DMS114 treated with DMSO at 0.1 percent for 48 hours (cell line): ENCODE measurements around the gene ITGBL1.

Source experiments
- DNase-seq: peaks from one replicate; lab custom pipeline; 2025; ENCODE audit not compliant: unreplicated experiment; lab: John Stamatoyannopoulos, UW

The ITGBL1 gene

DNA sequence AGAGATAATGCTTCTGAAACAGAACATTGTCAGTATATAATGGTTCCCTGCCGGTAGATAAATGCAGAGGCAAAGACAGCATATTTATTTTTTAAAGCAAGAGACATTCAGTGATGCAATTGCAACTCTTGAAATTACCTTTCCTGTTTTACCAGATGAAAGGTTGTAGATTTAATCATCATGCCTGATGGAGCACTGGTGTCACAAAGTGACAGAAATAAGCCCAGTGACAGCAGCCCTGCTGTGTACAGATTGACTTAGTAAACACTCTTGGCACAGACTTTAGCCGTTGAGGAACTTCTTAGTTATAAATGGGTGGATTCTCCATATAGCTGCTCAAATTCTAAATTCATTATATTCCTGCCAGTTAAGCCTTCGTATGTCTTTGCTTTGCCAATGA lies 172.5 kb downstream of the ITGBL1 start:
- DNase-seq = no peak

DNA sequence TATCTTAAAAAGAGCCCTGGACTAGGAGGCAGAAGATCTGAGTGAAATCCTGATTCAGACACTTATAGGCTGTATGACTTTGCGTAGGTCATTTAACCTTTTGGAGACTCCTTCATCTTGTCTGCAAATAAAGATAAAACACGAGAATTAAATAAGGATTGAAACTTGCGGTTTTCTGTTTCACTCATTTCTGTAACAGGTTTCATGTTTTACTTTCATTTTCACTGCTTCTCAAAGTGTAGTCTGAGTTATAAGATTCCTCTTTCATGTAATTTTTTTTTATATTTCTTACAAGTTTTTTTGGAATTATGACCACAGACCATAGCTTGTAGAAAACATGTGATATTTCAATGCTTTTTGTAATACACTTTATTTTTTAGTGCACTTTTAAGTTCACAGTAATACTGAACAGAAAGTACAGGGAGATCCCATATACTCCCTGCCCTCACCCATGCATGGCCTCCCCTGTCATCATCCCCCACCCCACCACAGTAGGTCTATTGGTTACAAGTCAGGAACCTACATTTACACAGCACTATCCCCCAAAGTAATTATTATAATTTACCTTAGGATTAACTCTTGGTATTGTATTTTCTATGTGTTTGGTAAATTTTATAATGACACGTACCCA lies 174.6 kb downstream of the ITGBL1 start:
- DNase-seq = no peak

DNA sequence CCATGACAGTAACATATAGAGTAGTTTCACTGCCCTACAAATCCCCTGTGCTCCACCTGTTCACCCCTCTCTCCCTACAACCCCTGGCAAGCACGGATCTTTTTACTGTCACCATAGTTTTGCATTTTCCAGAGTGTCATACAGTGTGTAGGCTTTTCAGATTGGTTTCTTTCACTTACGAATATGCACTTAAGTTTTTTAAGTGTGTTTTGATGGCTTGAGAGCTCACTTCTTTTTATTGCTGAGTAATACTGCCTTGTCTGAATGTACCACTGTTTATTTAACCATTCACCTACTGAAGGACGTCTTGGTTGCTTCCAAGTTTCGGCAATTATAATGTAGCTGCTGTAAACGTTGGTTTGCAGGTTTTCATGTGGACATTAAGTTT lies 175.1 kb downstream of the ITGBL1 start:
- no peak for DNase-seq

DNA sequence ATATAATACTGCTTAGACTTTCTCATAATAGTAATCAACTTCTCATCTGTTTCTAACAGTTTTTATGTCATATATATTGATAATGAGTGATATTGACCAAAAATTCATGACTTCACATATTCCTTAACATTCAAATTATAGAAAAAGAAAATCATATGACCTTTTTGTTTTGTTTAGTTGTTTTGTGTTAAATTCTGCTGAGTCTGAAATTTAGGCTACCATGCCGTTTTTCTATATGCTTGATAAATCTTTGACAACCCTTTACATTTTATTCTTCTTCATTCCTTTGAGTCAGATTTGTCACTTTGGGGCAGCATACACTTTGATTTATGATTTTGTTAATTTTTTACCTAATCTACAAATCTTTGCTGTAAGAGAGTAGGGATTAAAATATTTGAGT lies 176.4 kb downstream of the ITGBL1 start:
- no peak for DNase-seq

DNA sequence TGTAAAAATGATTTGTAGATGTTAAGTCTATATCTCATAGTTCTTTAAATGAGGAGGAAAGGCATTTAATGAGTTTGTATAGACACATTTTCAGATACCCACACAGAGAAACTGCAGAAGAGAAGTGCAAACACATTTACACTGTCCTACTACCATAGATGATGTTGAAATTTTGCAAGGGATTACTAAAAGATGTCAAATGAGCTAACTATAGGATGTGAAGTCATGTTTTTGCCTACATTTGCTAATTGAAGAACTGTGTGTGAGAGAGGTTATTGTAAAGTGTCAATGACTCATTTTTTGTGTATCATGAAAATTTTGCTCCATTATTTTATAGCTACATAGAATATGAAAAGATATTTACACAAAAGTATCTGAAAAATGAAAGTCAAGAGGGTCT lies 178.9 kb downstream of the ITGBL1 start:
- DNase-seq = no peak

DNA sequence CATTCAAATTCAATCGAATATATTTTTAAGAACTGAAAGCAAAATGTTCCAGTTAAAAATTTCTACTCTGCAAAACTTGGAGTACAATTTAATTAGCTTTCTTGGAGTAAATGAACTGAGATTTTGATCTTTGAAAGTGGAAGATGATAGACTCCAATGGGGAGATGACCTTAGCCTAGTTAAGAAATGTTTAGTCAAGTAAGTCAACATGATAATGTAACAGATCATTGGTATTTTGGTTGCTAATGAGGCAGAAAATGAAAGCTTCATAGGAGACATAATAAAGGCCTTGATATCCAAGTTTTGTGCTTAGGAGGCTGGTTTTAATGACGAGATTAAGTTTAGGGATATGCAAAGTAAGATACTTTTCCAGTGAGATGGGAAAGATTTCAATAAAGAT lies 181.7 kb downstream of the ITGBL1 start:
- no peak for DNase-seq

DNA sequence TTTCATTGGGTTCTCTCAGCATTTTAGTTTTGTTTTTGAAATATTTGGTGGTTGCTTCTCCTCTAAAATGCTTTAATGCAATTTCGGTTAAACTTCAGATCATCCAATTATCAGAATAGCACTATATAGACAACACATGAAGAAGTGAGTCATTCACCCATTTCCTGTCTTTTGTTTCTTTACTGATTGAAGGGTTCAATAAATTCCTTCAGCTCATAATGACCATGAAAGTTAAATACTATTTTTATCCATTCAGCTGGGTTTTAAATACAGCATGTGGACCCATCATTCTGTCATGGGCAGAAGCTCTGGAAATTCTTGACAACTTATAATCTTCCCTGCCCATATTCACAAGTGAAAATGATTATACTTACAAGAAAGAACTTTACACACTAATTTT lies 187.2 kb downstream of the ITGBL1 start:
- no peak for DNase-seq

DNA sequence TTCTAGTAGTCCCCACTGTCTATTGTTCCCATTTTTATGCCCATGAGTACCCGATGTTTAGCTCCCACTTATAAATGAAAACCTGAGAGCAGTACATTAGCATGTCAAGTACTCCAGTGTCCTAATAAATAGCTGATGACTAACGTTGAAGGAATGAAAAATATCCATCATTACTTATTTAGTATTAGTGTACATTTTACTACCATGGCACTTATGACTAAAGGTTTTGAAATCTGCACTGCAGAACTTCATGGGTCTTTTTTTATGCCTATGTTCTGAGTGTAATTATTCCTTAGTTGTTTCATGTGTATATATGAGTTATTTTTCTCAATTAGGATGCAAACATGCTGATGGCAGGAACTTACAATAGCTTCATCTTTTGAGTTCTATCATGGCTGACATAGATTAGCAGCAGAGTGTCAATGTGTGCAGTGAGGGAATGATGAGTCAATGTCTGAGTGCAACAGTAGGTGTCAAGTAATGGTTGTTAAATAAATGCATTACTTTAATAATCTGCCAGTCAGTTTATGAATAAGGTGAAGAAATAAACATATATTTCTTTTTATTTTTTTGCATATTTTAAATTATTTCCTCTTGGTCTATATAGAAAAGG lies 188.4 kb downstream of the ITGBL1 start:
- DNase-seq = no peak

DNA sequence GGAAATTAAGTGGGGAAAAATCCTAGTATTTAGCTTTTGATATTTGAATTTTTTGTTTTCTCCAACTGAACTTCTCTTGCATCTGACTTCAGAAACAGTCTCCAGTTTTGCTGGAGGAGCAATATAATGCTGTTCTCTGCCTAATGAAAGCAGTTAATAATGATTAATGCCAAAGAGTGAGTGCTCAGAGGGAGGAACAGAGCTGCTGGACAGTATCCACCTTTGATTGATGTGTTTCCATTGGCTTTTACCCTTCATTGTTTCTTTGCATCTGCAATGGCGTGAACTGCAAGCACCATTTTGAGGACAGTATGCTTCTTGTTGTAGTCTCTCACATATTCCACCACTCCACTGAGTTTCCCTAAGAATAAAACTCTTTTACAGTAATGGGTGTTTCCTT lies 193.4 kb downstream of the ITGBL1 start:
- DNase-seq = no peak

DNA sequence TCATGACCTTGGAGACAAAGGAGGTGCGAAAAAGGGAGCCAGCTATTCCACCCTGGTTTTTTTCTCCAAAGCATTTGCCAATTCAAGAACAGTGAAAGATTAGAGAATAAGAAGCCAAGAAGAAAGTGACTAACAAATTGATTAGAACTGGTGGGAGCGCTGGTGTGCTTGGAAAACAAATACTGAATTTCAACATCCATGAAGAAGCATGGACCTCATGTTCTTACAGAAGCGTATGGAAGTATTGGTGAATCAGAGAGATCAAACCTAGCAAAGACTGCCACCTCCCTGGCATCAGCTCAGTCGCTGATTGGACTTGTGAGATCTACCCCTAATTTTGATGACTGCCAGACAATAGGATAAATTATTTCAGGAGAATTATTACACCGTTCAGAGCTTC lies 195.3 kb downstream of the ITGBL1 start:
- DNase-seq = no peak

DNA sequence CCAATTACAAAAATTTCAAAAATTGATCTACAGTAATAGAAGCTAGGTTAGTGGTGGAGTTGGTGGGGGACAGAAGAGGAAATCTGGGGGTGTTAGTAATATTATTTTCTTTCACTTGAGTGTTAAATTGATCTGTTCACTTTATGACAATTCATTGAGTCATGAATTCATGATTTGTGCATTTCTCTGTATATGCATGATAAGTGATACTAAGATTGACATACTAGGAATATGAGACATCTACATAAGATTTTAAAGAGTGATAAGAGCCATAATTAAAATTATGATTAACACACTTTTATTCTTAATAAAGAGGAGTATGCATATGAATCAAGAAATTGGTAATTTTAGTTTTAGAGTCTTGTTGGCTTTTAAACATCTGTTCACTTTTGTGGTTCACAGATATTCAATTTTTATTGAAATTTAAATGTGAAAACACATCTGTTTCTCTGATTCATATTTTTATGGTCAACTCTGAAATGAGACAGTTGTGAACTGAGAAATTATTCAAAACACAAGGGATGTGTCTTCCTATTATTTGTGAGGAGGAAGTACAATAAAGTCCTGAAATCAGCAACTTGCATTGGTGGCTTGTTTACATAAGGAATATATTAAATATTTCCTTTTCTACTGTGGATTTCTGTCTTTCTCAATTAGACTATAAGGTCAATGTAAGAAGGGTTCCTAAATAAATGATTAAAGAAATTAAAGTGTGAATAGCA lies 196.5 kb downstream of the ITGBL1 start:
- no peak for DNase-seq

DNA sequence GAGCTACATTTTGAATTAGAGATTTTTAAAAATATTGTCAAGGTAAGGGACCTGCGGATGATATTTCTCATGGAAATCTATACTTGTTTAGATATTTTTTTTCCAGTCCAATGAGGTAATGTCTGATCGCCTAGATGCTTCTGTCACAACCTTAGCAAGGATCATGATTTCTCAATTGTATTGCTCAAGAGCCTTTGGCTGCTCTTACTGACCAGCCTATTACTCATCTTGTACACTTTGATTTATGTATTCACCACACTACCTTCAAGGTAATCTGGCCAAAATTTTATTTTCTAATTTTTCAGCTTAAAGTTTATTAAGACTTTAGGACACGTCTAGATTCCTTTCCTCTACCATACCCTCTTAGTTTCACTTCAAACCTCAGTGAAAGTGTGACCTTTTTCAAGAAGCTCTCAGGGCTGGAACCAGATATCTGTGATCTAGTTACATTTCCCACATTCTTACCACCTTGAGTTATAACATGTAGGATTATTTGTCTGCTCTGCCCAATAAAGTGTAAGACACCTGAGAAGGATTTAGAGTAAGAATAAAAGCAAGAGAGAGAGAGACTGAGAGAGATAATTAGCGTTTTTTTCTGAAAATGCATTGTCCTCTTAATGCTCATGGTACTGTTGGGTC lies 197.1 kb downstream of the ITGBL1 start:
- DNase-seq = no peak

DNA sequence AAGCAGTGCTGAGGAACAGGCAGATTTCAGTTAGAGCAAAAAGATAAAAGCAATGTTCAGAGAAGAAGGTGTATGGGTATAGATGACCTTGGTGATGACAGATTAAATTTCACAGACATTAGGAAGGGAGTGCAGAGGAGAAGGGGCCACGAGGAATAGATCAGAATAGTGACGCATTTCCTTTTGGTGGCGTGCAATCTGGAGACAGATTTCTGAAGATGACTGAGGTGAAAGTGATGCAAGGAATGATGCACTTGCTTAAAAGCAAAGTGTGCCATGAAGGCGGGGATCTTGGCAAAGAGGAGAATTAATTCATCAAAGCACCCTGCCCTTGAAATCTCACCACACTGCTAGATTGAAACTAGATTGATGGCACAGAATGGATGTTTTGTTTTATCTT lies 202.4 kb downstream of the ITGBL1 start:
- no peak for DNase-seq

DNA sequence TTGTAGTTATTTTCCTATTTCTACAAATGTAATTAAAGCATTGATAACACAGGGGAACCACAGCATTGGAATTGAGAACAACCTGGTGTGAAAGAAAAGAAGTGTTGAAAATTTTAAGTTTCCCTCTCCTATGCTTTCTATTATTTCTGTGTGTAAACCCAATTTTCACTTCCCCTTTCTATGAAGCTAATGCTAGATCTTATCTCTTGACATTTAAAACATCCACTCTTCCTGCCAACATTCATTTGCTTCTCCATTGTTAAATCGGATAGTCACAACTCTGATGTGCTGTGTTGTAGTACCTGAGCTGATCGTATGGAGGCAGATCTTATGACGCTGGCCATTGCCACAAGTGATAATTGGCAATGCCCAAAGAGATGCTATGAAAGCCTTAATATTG lies 203.0 kb downstream of the ITGBL1 start:
- no peak for DNase-seq

DNA sequence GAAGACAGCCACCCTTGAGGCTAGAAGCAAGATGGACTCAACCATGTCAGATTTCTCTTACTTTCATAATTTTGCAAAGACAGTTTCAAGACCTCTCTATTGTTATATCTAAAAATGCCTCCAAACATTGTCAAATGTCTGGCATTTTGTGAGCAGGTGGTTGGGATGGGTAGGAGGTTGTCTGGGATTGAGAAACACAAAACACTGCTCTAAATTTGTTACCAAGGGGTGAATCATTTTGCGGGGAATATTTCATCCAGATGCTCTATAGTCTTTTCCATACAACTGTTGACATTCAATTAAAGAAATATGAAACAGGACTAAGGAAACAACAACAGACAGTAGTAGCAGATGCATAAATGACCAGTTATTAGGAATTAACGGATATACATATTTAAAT lies 208.2 kb downstream of the ITGBL1 start:
- DNase-seq = no peak

DNA sequence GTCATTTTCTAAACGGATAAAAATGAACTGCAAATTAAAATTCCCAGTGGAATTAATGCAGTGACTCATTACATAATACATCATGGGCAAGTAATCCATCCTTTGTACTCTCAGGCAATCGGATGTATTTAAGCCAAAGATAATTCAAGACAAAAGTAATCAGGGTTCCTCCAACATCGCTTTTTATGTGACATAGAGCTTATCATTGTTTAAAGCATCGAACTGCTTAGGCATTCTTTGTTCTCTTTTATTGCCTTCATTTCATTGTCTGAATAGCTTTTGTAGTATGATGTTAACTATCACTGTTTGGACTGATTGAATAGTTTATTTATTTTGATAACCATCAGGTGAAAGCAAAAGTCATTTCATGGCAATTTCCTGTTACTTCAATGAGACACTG lies 209.4 kb downstream of the ITGBL1 start:
- no peak for DNase-seq

DNA sequence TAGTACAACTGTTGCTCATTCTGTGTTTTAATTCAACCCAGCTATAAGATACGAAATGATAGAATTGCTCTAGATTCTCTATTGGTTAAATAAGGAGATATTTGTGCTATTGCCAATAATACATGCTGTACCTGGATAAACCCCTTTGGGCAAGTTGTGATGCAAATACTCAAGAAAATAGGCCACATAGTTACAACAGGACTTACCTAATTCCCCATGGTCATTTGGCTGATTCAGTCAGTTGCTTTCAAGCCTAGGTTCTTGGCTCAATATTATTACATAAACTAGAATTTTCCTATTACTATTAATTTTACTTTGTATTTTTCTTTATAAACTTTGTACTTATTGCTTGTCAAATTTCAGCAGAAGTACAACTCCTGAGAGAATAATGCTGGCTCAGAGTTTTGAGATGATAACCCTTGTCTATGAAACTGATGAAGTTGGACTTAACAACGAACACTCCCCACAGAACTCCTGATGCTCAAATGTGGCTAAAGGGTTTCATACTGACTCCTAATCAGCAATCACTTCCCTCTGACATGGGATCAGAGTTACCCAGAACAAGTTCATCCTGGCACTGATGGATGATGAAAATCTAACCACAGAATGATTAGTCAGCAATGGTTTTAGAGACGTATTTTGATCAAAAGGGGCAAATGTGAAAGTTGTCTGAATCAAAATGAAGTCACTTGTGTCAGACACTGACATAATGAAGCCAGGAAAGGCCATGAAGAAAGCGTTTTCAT lies 221.1 kb downstream of the ITGBL1 start:
- DNase-seq = no peak

DNA sequence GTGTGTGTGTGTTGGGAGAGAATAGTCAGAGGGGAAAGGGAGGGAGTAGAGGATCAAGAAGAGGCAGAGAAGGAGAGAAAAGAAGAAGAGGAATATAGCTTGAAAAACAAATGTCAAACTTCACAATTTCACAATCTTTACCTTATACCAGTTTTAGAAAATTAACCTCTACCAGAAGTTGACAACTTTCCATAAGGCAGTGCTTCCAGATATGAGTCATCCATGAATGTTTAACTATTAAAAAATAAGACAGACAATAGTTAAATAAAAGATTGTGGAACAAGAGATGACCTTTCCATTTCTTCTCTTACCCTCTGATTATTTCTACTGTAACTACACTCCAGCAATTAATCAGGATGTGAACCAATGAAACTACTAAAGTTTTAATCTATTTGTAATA lies 229.4 kb downstream of the ITGBL1 start:
- DNase-seq = no peak

DNA sequence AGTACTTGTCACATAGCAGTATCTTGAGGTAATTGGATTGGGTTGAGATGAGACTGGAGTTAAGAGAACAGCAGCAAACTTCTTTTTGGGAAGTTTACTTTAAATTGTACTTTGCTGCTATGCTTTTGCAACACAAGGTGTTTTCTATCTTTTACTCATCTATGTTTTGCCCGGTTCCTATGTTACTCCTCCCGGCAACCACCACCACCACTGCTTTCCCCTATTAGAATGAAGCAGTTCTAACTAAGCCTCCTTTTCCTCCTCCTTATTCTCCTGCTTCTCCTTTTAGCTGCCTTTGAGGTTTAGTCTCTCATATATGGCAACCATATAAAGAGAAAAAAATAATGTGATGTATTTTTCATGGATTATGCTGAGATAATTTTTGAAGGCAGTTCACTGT lies 233.5 kb downstream of the ITGBL1 start:
- DNase-seq = no peak

DNA sequence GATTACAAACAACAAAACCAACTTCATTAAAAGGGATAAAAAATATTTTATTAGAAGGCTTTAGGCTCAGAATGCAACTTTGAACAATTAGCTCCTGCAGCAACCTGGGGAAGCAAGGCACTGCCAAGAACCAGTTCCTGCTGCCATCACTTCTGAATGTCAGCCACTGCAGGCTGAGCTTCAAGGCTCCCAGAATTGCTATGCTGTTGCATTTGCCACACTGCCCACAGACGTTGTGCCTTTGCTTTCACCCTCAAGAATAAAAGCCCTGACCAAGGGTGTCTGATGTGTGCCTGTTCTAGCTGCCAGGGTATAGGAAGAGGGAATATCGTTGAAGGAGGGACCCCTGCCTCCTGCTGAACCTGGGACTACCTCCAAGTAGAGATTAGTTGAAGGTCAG lies 238.4 kb downstream of the ITGBL1 start:
- DNase-seq = no peak

DNA sequence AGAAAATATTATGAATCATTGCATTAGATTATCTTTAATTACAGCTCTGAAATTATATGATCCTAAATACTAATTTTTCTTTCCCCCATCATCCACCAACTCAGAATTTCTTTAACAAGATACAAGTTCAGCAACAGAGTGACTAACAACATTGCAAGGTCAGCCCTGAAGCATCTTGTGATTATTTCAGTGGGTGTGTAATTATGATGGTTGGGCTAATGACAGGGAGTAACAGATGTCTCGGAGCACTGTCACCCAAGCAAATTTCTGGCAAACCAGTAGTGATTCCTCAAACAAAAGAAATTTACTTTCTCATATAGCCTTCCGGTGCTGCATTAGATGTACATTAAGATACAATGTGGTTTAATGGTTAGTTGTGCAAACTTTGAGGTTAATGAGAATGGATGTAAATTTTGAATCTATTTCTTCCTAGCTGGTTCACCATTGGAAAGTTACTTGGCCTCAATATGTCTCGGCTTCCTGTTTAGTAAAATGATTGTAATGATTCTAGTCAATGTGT lies 238.9 kb downstream of the ITGBL1 start:
- no peak for DNase-seq
